ENCODE measurements around the gene BIK.
A peak's percentile ranks its signal among the peaks of the same experiment; 100 is the strongest.

Gene BIK

DNA sequence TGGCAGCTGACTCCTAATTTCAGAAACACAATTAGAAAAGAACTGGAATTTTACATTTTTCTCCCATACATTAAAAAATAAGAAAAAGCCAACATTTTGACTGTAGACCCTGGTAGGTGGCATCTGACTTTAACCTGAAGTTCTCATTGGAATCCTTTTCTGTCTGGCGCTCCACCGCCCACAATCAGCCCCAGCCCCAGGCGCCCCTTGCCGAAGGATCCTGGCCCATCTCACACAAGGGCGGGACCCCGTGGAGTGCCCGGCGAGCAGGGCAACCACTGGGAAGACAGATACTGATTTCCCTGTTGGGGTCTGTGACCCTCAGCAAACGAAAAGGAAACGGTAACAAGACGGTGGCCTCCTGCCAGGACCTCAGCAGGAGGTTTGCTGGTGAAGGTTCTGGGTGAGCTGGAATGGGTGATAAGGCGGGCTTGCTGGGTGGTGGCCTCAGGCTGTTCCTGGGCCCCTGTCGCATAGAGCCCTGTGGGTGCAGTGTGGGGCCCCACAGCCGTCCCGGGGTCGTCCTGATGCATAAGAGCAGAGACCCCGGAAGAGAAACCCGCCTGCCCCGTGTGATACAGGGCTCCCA is 56.5 kb downstream of the BIK start:
- no peak for DNase-seq (ENCODE audit: low spot score)
- Histone ChIP-seq H3K4me3 (no peak overlapping the region), H3K27ac (no peak overlapping the region)
- TF ChIP-seq, protein P1, sequence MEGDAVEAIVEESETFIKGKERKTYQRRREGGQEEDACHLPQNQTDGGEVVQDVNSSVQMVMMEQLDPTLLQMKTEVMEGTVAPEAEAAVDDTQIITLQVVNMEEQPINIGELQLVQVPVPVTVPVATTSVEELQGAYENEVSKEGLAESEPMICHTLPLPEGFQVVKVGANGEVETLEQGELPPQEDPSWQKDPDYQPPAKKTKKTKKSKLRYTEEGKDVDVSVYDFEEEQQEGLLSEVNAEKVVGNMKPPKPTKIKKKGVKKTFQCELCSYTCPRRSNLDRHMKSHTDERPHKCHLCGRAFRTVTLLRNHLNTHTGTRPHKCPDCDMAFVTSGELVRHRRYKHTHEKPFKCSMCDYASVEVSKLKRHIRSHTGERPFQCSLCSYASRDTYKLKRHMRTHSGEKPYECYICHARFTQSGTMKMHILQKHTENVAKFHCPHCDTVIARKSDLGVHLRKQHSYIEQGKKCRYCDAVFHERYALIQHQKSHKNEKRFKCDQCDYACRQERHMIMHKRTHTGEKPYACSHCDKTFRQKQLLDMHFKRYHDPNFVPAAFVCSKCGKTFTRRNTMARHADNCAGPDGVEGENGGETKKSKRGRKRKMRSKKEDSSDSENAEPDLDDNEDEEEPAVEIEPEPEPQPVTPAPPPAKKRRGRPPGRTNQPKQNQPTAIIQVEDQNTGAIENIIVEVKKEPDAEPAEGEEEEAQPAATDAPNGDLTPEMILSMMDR (IDR thresholded peaks at IDR 0.05) = no peak

DNA sequence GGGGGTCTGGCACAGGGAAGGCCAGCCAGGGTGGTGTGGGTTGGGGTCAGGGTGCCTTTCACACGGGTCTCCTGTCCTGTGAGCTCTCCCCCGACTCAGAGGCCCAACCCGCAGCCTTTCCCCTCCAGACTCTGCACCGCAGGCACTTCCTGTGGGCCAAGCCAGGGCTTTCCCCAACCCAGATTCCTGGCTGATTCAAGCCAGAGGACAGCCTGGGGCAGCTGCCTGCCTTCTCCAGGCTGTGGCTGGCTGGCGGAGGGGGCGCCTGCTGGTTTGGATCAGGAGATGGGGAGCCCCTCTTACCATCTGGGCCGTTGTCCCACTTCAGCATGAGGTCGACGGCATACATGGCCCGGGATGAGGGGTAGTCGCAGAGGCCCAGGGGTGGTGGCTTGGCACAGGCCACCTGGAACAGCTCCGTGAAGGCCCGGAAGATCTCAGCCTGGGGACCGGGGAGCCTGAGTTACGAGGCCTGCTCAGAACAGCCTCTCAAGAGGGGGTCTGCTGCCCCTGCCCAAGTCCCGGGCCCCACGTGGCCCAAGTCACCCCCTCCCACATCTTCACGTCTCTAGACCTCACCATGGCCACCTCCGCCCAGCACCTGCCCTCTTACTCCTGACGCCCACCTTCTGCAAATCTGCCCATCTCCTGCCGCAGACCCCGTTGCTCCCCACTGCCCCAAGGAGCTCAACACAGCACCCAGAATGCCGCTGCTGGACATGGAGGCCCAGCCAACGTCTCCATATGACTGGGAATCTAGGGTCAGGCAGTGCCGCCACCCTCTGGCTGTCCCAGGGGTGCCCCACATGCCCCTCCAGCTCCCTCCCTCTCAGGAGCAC is 58.1 kb downstream of the BIK start:
- no peak for DNase-seq (ENCODE audit: low spot score)
- Histone ChIP-seq H3K27ac (peak overlapping the region in 1 of 2 donors; percentile 17), H3K4me3 (no peak overlapping the region)
- TF ChIP-seq, protein P1 (IDR thresholded peaks at IDR 0.05) = no peak

DNA sequence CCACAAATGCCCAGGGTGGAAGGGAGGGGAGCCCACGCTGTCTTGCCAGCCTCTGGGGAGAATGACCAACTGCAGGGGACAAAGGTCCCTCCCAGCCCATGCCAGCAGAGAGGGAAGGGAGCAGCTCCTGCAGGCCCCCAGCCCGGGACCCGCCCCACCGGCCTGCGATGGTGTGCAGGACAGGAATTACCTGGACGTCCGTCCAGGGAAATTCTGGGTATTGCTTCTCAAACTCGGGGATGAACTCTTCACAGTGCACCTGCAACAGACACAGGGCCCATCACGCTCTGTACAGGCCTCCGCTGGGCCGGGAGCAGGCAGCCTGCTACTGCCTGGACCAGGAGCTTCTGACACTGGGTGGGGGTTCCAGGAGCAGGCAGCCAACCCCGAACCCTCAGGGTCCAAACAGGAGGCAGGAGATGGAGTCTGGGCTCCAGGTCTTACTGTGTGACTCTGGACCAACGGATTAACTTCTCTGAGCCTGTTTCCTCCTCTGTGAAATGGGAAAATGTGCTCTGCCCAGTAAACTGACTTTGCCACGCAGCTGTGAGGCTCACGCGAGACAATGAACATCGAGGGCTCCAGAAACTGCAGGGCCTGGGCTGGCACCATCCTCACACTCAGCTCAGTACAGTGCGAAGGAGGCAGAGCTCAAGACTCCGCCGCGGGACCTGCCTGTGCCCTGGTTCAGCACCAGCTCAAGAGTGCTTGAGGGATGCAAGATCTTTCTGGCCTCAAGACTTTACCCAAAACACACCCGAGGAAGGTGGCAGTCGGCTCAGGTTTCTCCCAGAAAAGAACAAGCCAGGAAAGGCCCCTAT is 59.0 kb downstream of the BIK start:
- Histone ChIP-seq H3K4me3 (no peak overlapping the region), H3K27ac (no peak overlapping the region)
- DNase-seq (ENCODE audit: low spot score) = no peak
- TF ChIP-seq, protein P1 (IDR thresholded peaks at IDR 0.05) = no peak

GRCh38 chr22:43170131-43170480 is 59.6 kb downstream of the BIK start:
- Histone ChIP-seq H3K4me3 (no peak overlapping the region), H3K27ac (no peak overlapping the region)
- no peak for DNase-seq (ENCODE audit: low spot score)
- TF ChIP-seq, protein P1 (IDR thresholded peaks at IDR 0.05) = no peak

DNA sequence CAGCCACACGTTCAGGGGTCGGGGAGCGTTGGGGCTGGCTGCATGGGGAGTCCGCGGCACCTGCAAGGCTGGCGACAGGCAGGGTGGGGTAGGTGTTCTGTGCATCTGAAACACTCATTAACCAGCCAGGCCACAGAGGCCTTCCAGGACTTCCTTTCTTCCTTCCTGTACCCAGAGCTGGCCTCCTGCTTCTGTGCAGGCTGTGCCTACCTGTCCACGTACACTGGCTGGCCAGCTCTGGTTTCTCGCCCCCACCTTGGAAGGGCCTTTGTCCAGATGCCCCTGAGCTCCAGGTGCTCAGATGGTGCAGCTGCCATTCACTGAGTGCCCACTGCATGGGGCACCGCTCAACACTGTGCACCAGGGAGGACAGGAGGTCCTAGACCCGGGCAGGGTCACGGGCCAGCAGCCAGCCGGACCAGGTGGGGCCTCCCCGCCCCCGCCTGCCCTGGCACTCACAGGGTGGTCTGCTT is 60.5 kb downstream of the BIK start:
- H3K27ac ChIP-seq = no peak overlapping the region

GRCh38 chr22:43171607-43172006 is 61.1 kb downstream of the BIK start:
- DNase-seq (ENCODE audit: low spot score) = no peak

More for the DNA sequence above, 60.5 kb downstream of the BIK start:
- DNase-seq (ENCODE audit: low spot score) = no peak
- TF ChIP-seq, protein P1 (IDR thresholded peaks at IDR 0.05) = no peak
- no peak overlapping the region for H3K4me3 ChIP-seq

More at GRCh38 chr22:43171607-43172006, 61.1 kb downstream of the BIK start:
- Histone ChIP-seq H3K4me3 (no peak overlapping the region), H3K27ac (no peak overlapping the region)
- TF ChIP-seq, protein P1 (IDR thresholded peaks at IDR 0.05) = no peak

All from coronary artery (tissue), 2 donors.